SJSA1 (cell line): ENCODE data around the gene ZNHIT3. TPM values are rescaled to one million over a fixed set of nuclear protein-coding genes. Genes with fewer than 3 reads are reported as not detected.
A peak's percentile ranks its signal among the peaks of the same experiment; 100 is the strongest.
"Not testable (repeated sequence)": the region's sequence is repeated elsewhere in the genome, so short reads cannot be mapped to it uniquely, and the experiment has no call there.

Experiments used
- DNase-seq, 2 experiments: peaks; one replicate each; pipeline ENCODE4 v3.0.0-alpha.2; 2015 to 2020; ENCODE audit warnings: low spot score in 2 of 2, low read depth in 1 of 2
- H3K27ac ChIP-seq: fragments of 250-450 bp; sonication (Bioruptor Pico); 2 replicates; pipeline ENCODE4 v1.5.1; 2020; ENCODE audit warnings: mild to moderate bottlenecking, moderate library complexity
- H3K27me3 ChIP-seq: fragments of 250-450 bp; sonication (Bioruptor Pico); replicated peaks from 2 replicates; pipeline ENCODE4 v1.5.1; 2020; ENCODE audit warnings: mild to moderate bottlenecking, moderate library complexity
- H3K36me3 ChIP-seq: fragments of 250-450 bp; sonication (Bioruptor Pico); 2 replicates; pipeline ENCODE4 v1.5.1; 2020; ENCODE audit warnings: mild to moderate bottlenecking
- H3K4me1 ChIP-seq: fragments of 250-450 bp; sonication (Bioruptor Pico); replicated peaks from 2 replicates; pipeline ENCODE4 v1.6.1; 2021; ENCODE audit warnings: mild to moderate bottlenecking
- H3K4me3 ChIP-seq: fragments of 250-450 bp; sonication (Bioruptor Pico); 2 replicates; pipeline ENCODE4 v1.5.1; 2020; ENCODE audit warnings: mild to moderate bottlenecking
- H3K9me3 ChIP-seq: fragments of 250-450 bp; sonication (Bioruptor Pico); replicated peaks from 2 replicates; pipeline ENCODE4 v1.5.1; 2020; ENCODE audit warnings: mild to moderate bottlenecking
- total RNA-seq: library from RNA; depleted of rRNA; stranded (reverse); fragments of >200 nt; shearing (Covaris generic); gene quantifications from 2 replicates; pipeline ENCODE4 v1.2.3, GENCODE V29; 2014; rRNA removed

ZNHIT3 gene
- 34.5 and 41.7 TPM in 2 replicates for total RNA-seq

- H3K27ac ChIP-seq: no peak within 1 kb of the TSS
- peak; percentile 58 to 86 for DNase-seq
These were observed at the start of gene ZNHIT3 for GRCh38 chr17:36486204-36487194. TSS of gene ZNHIT3 (plus strand) at chr17:36486681. CDS start at chr17:36486700, 19 bp downstream.

GRCh38 chr17:36441792-36442191, 44.7 kb upstream of the ZNHIT3 start:
- H3K27ac ChIP-seq, H3K4me1 ChIP-seq, H3K27me3 ChIP-seq, H3K36me3 ChIP-seq, DNase-seq, H3K9me3 ChIP-seq, H3K4me3 ChIP-seq: not testable (repeated sequence)

More at GRCh38 chr17:36486204-36487194, at the start of gene ZNHIT3:
- Histone ChIP-seq H3K4me3 (peak within 1 kb of the TSS; percentile 50), H3K36me3 (peaks cover 16% of the 10 kb centered on the region), H3K9me3 (no peaks in the 10 kb centered on the region), H3K4me1 (peaks cover 21% of the 10 kb centered on the region), H3K27me3 (peaks cover 11% of the 10 kb centered on the region; the same call in 1 of the 2 replicates)

- no peak for DNase-seq
- no peak overlapping the region for H3K27ac ChIP-seq
- no peaks in the 10 kb centered on the region for H3K4me1 ChIP-seq
- no peaks in the 10 kb centered on the region for H3K9me3 ChIP-seq
- no peaks in the 10 kb centered on the region for H3K36me3 ChIP-seq
- no peak overlapping the region for H3K4me3 ChIP-seq
- no peaks in the 10 kb centered on the region for H3K27me3 ChIP-seq
These were observed 42.7 kb upstream of the ZNHIT3 start for GRCh38 chr17:36443777-36444176.

- H3K4me3 ChIP-seq, H3K27ac ChIP-seq, H3K27me3 ChIP-seq, H3K36me3 ChIP-seq, DNase-seq, H3K4me1 ChIP-seq, H3K9me3 ChIP-seq: not testable (repeated sequence)
These were observed 36.5 kb upstream of the ZNHIT3 start for GRCh38 chr17:36449997-36450396.

GRCh38 chr17:36452888-36453287, 33.6 kb upstream of the ZNHIT3 start:
- not testable (repeated sequence) for H3K27ac ChIP-seq, H3K4me3 ChIP-seq, H3K36me3 ChIP-seq, H3K9me3 ChIP-seq, H3K27me3 ChIP-seq, DNase-seq, H3K4me1 ChIP-seq

GRCh38 chr17:36457701-36458100, 28.8 kb upstream of the ZNHIT3 start:
- not testable (repeated sequence) for H3K27ac ChIP-seq, H3K36me3 ChIP-seq, DNase-seq, H3K9me3 ChIP-seq, H3K27me3 ChIP-seq, H3K4me3 ChIP-seq, H3K4me1 ChIP-seq

- H3K27me3 ChIP-seq: 0 out of 2 replicates have a peak, but pooled peaks cover 5% of the 10 kb centered on the region
- DNase-seq: no peak
- H3K4me1 ChIP-seq: no peaks in the 10 kb centered on the region
- no peaks in the 10 kb centered on the region for H3K36me3 ChIP-seq
- no peak overlapping the region for H3K27ac ChIP-seq
- no peaks in the 10 kb centered on the region for H3K9me3 ChIP-seq
- H3K4me3 ChIP-seq: no peak overlapping the region
These were observed 27.4 kb upstream of the ZNHIT3 start for GRCh38 chr17:36459045-36459444.

GRCh38 chr17:36459601-36460000, 26.9 kb upstream of the ZNHIT3 start:
- DNase-seq: no peak
- no peak overlapping the region for H3K27ac ChIP-seq
- H3K27me3 ChIP-seq: 0 out of 2 replicates have a peak, but pooled peaks cover 5% of the 10 kb centered on the region
- H3K36me3 ChIP-seq: no peaks in the 10 kb centered on the region
- no peaks in the 10 kb centered on the region for H3K9me3 ChIP-seq
- no peak overlapping the region for H3K4me3 ChIP-seq
- H3K4me1 ChIP-seq: no peaks in the 10 kb centered on the region

- H3K9me3 ChIP-seq: no peaks in the 10 kb centered on the region
- 0 out of 2 replicates have a peak, but pooled peaks cover 5% of the 10 kb centered on the region for H3K27me3 ChIP-seq
- DNase-seq: no peak
- H3K36me3 ChIP-seq: no peaks in the 10 kb centered on the region
- H3K27ac ChIP-seq: no peak overlapping the region
- H3K4me3 ChIP-seq: no peak overlapping the region
- no peaks in the 10 kb centered on the region for H3K4me1 ChIP-seq
These were observed 26.1 kb upstream of the ZNHIT3 start for GRCh38 chr17:36460265-36460937.

- H3K27ac ChIP-seq: no peak overlapping the region
- H3K4me1 ChIP-seq: no peaks in the 10 kb centered on the region
These were observed 25.0 kb upstream of the ZNHIT3 start for GRCh38 chr17:36461330-36462110.

GRCh38 chr17:36463916-36464764, 22.3 kb upstream of the ZNHIT3 start:
- Histone ChIP-seq H3K27ac (no peak overlapping the region), H3K4me3 (no peak overlapping the region), H3K9me3 (no peaks in the 10 kb centered on the region), H3K27me3 (peaks cover 17% of the 10 kb centered on the region), H3K36me3 (no peaks in the 10 kb centered on the region), H3K4me1 (no peaks in the 10 kb centered on the region)
- DNase-seq: peak; percentile 6 to 63

More at GRCh38 chr17:36461330-36462110, 25.0 kb upstream of the ZNHIT3 start:
- Histone ChIP-seq H3K4me3 (no peak overlapping the region), H3K27me3 (0 out of 2 replicates have a peak, but pooled peaks cover 5% of the 10 kb centered on the region), H3K9me3 (no peaks in the 10 kb centered on the region), H3K36me3 (no peaks in the 10 kb centered on the region)
- no peak for DNase-seq

GRCh38 chr17:36464765-36465088, 21.8 kb upstream of the ZNHIT3 start:
- Histone ChIP-seq H3K4me3 (no peak overlapping the region), H3K27me3 (peaks cover 18% of the 10 kb centered on the region), H3K27ac (no peak overlapping the region), H3K9me3 (no peaks in the 10 kb centered on the region), H3K4me1 (no peaks in the 10 kb centered on the region), H3K36me3 (no peaks in the 10 kb centered on the region)
- DNase-seq: no peak
